NCI-H526 (cell line): ENCODE results near the gene SPATS2L.

ENCODE experiments used
- DNase-seq, 2 experiments: peaks; one replicate each; lab custom pipeline; 2025; lab: John Stamatoyannopoulos, UW

Gene SPATS2L

GRCh38 chr2:200377355-200378336 is 71.2 kb downstream of the SPATS2L start:
- peak; percentile 72 to 87 for DNase-seq

DNA sequence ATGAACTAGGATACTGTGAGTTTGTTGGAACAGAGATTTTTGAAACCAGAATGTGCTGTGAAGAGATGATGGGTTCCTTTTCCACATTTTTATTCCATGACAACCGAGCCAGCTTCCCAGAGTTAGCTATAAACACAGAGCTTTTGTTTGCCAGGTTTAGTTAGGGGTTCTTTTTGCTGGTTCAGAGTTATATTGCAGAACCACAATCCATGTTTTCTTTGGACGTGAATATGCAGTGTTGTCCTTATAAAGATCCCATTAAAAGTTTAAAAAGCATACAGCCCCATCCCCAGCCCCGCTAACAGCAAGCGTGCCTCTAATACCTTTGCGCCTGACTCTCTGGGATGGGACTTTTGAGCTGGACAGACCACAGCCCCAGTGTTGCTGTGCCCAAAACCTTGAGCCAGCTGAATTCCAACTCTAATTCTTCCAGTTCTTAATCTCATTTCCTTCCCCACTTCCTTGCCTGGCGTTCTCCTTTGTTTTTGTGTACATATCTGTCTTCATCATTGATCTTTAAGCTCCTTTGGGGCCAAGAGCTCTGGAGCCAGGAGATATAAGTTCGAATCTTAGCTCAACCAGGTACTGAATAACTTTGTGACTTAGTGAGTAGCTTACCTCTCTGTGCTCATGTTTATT is 72.3 kb downstream of the SPATS2L start:
- DNase-seq: peak in 1 of 2 experiments; percentile 63

- peak; percentile 85 to 90 for DNase-seq
These were observed 73.1 kb downstream of the SPATS2L start for GRCh38 chr2:200379481-200380090.

GRCh38 chr2:200380091-200380561 is 73.6 kb downstream of the SPATS2L start:
- peak; percentile 97 to 99 for DNase-seq

DNA sequence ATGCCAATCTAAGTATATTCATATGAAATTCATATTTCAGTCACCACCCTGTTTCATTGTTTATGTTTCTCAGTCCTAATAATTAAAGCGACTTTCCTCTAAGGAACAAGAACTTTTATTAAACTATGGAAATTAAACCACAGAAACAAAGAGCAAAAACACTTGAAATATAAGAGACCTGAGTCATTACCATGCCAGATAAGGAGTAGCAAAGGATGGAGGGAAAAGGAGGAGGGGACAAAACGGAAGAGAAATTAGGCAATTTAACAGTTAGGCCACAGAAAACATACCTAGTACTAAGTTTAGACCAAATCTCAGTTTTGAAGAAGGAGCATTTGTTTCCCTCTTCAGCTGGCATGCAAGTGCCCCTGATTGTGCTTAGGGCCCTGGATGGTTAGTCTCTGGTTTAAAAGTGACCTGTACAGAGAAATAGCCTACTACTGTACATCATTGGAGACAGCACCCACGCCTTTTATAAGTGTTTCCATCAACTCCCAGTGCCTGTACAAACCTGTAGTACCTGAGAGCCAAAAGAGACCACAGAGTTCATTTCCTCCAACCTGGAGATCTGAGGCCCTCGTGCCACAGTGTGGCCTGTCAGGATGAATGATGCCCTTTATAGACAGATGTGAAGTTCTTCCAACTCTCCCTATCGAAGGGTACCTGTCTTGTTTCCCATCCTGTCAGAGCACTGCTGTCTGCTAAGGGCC is 74.5 kb downstream of the SPATS2L start:
- DNase-seq: peak in 1 of 2 experiments; percentile 33

DNA sequence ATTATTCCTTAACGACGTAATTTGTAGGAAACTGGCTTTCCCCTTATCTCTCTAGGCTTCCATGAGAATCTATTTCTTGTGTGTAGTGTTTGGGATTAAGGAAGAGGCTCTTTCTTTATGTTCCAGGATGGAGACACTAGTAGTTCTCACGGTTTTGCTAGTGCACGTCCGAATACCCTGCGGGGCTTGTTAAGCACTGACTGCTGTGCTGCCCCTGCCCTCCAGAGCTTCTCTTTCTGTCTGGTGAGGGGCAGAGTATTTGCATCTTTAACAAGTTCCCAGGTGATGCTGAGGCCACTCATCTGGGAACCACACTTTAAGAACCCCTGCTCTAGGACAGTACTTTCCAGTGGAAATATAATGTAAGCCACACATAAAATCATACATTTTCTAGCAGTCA is 76.4 kb downstream of the SPATS2L start:
- peak; percentile 84 to 86 for DNase-seq

- DNase-seq: peak; percentile 60 to 64
These were observed 77.1 kb downstream of the SPATS2L start for GRCh38 chr2:200383380-200384110.

GRCh38 chr2:200385063-200385635 is 78.7 kb downstream of the SPATS2L start:
- no peak for DNase-seq

DNA sequence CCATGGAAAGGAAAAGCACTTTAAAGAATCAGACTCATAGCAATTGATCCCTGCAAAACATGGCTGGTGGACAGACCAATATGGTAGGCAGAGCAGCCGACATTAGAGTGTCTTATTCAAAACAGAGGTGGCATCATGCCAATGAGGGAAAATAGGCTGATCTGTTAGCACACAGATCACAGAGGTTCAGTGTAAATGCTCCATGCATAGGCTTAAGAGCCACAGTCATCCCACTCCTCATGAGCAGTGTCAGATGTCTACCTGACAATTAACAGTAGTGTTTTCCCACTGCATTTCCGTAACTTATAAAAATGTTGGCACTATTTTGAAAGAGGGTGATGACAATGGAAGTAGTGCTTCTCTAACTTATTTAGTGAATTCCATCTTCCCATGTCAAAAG is 86.7 kb downstream of the SPATS2L start:
- DNase-seq: peak in 1 of 2 experiments; percentile 13

GRCh38 chr2:200394045-200394444 is 87.6 kb downstream of the SPATS2L start:
- no peak for DNase-seq

DNA sequence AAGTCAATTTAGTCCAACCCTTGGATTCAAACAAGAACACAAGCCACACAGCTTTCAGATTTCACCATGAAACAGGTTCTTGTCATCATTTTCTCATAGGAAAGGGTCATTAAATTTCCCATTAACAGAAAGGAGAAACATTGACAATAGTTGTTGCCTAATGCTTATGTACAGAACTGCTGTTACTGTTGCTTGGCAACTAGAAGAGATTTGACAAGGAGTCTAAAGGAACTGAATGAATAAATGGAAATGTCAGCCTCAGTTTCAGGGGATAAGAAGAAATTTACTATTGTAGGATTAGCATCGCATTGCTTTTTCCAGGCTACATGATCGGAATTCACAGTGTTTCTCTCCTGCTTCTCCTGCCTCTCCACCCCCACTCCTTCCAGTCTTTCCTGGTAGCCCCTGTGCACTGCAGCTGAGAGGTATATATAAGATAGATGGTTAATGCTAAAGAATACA is 90.3 kb downstream of the SPATS2L start:
- DNase-seq: no peak

GRCh38 chr2:200397785-200398184 is 91.3 kb downstream of the SPATS2L start:
- no peak for DNase-seq

DNA sequence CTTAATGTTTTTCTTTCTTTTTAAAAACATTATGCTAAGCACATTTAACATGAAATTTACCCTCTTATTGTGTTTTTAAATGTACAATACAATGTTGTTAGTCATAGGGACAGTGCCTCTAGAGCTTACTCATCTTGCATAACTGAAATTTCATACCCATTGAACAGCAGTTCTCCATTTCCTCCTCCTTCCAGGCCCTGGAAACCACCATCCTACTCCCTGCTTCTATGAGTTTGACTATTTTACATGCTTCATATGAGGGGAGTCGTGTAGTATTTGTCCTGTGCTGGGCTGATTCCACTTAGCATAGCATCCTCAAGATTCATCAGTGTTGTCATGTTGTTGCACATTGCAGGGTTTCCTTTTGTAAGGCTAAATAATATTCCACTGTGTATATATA is 92.6 kb downstream of the SPATS2L start:
- DNase-seq: no peak

GRCh38 chr2:200399636-200400035 is 93.1 kb downstream of the SPATS2L start:
- no peak for DNase-seq

DNA sequence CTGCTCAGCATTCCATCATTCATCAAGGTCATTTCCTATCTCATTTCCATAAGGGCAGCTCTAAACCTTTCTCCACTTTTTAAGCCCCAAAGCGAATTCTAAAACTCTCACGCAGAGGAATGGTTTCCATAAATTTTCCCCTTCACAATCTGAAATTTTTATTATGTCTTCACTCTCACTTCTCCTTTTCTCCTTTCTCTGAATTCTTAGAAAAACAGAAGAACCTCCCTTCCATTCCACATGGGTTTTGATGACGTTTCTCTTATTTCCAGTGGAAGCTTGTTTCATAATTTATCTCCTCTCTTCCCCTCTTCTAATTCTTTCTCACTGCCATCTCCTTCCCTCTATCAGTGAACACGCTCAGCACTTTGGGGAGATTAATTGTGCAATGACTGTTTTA is 97.3 kb downstream of the SPATS2L start:
- no peak for DNase-seq

GRCh38 chr2:200404615-200405014 is 98.1 kb downstream of the SPATS2L start:
- DNase-seq: no peak

GRCh38 chr2:200405599-200406298 is 99.3 kb downstream of the SPATS2L start:
- DNase-seq: peak; percentile 44 to 66

DNA sequence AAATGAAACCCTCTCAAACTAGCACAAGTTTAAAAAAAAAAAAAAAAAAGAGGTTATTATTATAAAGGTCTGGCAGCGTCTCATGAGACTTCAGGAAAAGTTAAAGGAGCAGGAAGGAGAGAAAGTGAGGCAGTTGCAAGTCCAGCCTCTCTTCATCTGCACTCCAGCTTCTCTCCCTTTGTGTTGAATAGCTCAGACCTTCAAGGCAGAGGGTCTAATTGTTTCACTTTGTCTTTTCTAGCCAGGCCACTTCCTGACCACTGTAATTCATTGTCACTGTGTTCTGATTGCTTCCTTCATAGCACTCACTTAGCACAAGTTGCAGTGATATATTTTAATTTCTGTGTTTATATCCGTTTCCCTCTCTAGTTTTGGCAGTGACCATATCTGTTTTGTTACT is 99.9 kb downstream of the SPATS2L start:
- no peak for DNase-seq

DNA sequence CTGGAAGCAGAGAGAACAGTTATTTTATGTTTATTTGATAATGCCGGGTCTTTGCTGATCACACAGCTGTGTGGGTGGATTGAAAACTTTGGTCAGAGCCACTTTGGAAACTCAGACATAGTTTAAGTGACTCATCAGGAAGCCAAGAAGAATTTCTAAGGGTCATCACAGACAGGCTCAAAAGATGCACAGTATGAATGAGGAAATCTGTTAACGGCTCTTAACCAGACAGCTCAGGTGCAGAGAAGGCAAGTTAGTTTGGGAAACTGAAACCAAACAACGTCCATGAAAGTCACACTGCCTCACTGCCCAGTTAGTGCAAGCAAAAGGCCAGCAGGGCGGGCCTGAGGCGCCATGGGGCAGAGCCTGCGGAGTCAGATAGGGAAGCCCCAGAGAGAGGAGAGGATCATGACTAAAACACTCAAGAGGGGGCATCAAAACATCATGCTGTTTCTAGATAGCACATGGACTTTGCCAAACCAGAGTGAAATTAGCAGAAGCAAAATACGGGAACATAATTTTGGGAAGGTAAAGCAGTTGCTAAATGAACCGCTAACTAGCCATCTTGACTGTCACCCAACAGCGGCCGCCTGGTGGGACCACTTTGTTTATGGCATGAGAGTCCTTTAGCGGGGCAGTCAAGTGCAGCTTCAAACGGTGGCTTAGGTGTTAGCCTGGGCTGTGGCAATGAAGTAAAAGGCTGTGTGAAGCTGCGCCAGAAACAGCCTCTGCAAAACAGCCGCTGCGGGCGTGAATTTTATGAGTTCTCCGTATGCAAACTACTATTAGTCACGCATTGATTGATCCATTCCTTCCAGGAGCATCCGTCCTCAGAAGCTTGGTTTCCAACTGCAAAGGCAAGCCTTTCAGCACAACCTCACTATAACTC is 102.2 kb downstream of the SPATS2L start:
- DNase-seq: peak; percentile 62 to 87
